Stimulated activated CD4-positive, alpha-beta T cell treated with anti-CD3 and anti-CD28 coated beads, Interleukin-12 subunit alpha, Interleukin-12 subunit beta, amount 100 ng/mL, for 48 hours (primary cell): Measurements from ENCODE around the gene ARHGEF33.

Experiments used
- DNase-seq, 3 donors: peaks; one replicate each; pipeline ENCODE4 v3.0.0-alpha.2; 2020; ENCODE audit warnings: low read depth in 2 of 3, low spot score in 1 of 3

ARHGEF33 gene

GRCh38 chr2:38889575-38889974 lies at the start of gene ARHGEF33:
Gene ARHGEF33, plus strand, starts transcription at chr2:38889875. Its CDS starts 29,573 bp downstream, at chr2:38919448.
- DNase-seq: no peak

- DNase-seq: no peak
Observed at GRCh38 chr2:38850045-38850444, 39.6 kb upstream of the ARHGEF33 start.

GRCh38 chr2:38856165-38856564 lies 33.5 kb upstream of the ARHGEF33 start:
- no peak for DNase-seq

GRCh38 chr2:38862476-38862875 lies 27.2 kb upstream of the ARHGEF33 start:
- DNase-seq: no peak

- no peak for DNase-seq
Observed at GRCh38 chr2:38863061-38863695, 26.5 kb upstream of the ARHGEF33 start.

- DNase-seq: no peak
Observed at GRCh38 chr2:38866773-38867443, 22.8 kb upstream of the ARHGEF33 start.

- no peak for DNase-seq
Observed at GRCh38 chr2:38871432-38871831, 18.2 kb upstream of the ARHGEF33 start.

GRCh38 chr2:38873763-38874162 lies 15.9 kb upstream of the ARHGEF33 start:
- DNase-seq: no peak

- no peak for DNase-seq
Observed at GRCh38 chr2:38875227-38875575, 14.5 kb upstream of the ARHGEF33 start.

- peak; percentile 61 to 81 (median 64) for DNase-seq
Observed at GRCh38 chr2:38875576-38876367, 13.9 kb upstream of the ARHGEF33 start, which contains the start of the genes DHX57 and MORN2. Gene DHX57, minus strand, starts transcription at chr2:38875934. Its CDS starts 7,529 bp downstream, at chr2:38868405. Gene MORN2, plus strand, starts transcription at chr2:38875976.

GRCh38 chr2:38876407-38876806 lies 13.3 kb upstream of the ARHGEF33 start:
- DNase-seq: no peak

GRCh38 chr2:38886063-38886462 lies 3.6 kb upstream of the ARHGEF33 start:
- no peak for DNase-seq

GRCh38 chr2:38887347-38887746 lies 2.3 kb upstream of the ARHGEF33 start:
- DNase-seq: no peak

GRCh38 chr2:38887902-38888554 lies 1.6 kb upstream of the ARHGEF33 start:
- no peak for DNase-seq

- no peak for DNase-seq
Observed at GRCh38 chr2:38889045-38889444, 630 bp upstream of the ARHGEF33 start.

GRCh38 chr2:38892819-38893218 lies 3.1 kb downstream of the ARHGEF33 start:
- no peak for DNase-seq

GRCh38 chr2:38898256-38898655 lies 8.6 kb downstream of the ARHGEF33 start:
- no peak for DNase-seq

GRCh38 chr2:38900726-38901125 lies 11.1 kb downstream of the ARHGEF33 start:
- DNase-seq: no peak

GRCh38 chr2:38905251-38905650 lies 15.6 kb downstream of the ARHGEF33 start:
- no peak for DNase-seq

GRCh38 chr2:38907242-38907641 lies 17.6 kb downstream of the ARHGEF33 start:
- no peak for DNase-seq

- peak in 1 of 3 donors; percentile 2 for DNase-seq
Observed at GRCh38 chr2:38907743-38908562, 18.3 kb downstream of the ARHGEF33 start.
